Right lung (tissue), 10 donors: Measurements from ENCODE around the gene REXO5. TPM values are rescaled to one million over a fixed set of nuclear protein-coding genes. Genes with fewer than 3 reads are reported as not detected.
"Not testable (repeated sequence)": the region's sequence is repeated elsewhere in the genome, so short reads cannot be mapped to it uniquely, and the experiment has no call there.

Experiments used
- DNase-seq, 2 donors: peaks; one replicate each; pipeline ENCODE4 v3.0.0-alpha.2; 2013
- long read RNA-seq, 8 donors: transcript quantifications; one replicate each; lab custom pipeline, GENCODE V29; 2026
- polyA plus RNA-seq, 5 donors: library from polyadenylated mRNA; unstranded; fragments of 120-200 nt; gene quantifications; one replicate each; pipeline versions ENCODE4 v1.2.1 to v1.2.3, GENCODE V29; 2013; ENCODE audit warnings: inconsistent platforms in 1 of 5, low replicate concordance in 1 of 5; ENCODE audit not compliant: insufficient read length in 5 of 5, insufficient read depth in 1 of 5

The REXO5 gene, protein sequence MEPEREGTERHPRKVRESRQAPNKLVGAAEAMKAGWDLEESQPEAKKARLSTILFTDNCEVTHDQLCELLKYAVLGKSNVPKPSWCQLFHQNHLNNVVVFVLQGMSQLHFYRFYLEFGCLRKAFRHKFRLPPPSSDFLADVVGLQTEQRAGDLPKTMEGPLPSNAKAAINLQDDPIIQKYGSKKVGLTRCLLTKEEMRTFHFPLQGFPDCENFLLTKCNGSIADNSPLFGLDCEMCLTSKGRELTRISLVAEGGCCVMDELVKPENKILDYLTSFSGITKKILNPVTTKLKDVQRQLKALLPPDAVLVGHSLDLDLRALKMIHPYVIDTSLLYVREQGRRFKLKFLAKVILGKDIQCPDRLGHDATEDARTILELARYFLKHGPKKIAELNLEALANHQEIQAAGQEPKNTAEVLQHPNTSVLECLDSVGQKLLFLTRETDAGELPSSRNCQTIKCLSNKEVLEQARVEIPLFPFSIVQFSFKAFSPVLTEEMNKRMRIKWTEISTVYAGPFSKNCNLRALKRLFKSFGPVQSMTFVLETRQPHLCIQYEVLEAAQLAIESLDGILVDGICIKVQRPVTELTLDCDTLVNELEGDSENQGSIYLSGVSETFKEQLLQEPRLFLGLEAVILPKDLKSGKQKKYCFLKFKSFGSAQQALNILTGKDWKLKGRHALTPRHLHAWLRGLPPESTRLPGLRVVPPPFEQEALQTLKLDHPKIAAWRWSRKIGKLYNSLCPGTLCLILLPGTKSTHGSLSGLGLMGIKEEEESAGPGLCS
- 10 to 100 TPM in 3 of 5 donors, 1 to 10 TPM in 2; 8.1 to 14.3 (median 11.5) TPM for polyA plus RNA-seq
- long read RNA-seq, donor 1, partial matches to known transcripts: 0 of 1 reads
- long read RNA-seq, donor 1, other reads (novel, unspliced or antisense): 0 of 1 reads
- long read RNA-seq, donor 2: 0 reads
- long read RNA-seq, donor 3, partial matches to known transcripts: 0 of 1 reads
- long read RNA-seq, donor 3, other reads (novel, unspliced or antisense): 0 of 1 reads
- long read RNA-seq, donor 4: 0 reads
- long read RNA-seq, donor 5: 0 reads
- long read RNA-seq, donor 6: 0 reads
- long read RNA-seq, donor 7, partial matches to known transcripts: 0 of 2 reads
- long read RNA-seq, donor 7, other reads (novel, unspliced or antisense): 0 of 2 reads
- long read RNA-seq, donor 8: 0 reads

DNA sequence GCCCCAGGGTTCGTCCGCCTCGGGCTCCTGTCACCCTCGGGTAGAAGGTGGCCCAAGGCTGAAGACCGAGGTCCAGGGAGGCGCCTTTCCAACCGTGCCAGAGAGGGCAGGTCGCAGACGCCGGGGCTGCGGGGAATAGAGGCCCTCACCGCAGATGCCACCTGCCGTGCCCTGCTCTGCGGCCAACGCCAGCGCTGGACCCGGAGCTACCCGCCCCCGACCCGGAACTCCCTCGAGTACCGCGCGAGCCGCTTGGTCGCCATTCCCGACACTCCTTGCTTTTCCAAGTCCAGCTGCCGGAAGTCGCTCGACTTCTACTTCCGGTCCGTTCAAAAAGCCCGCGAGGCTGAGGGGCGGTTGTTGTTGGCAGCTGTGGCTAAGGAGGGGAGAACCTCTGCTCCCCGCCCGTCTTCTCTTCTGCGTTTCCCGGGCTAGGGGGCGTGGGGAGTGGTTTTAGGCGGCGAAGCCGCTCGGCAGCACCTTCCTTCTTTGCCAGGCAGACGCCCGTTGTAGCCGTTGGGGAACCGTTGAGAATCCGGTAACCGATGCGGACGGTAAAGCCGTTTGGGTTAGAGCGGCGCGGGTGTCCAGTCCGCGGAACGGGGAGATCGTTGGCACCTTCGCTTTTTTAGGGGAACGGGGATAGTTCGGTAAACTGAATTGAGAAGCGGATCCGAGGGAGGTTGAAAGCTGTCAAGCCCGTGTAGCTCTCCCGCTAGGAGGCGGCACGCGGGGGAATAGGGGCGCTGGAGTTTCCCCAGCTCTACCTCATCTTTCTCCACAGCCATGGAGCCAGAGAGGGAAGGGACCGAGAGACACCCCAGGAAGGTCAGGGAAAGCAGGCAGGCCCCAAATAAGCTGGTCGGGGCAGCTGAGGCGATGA lies at the start of gene REXO5, which contains the start of gene ERI2:
REXO5 (plus strand) TSS at position 360 of the 883 bp plus-strand sequence; CDS start at position 787, 427 bp downstream.
ERI2 (minus strand) TSS at position 305 of the 883 bp plus-strand sequence; CDS start at position 263, 42 bp downstream.
- DNase-seq: peak; percentile 91 to 94

- no peak for DNase-seq
Measured at GRCh38 chr16:20760346-20760745, 46.0 kb upstream of the REXO5 start.

DNA sequence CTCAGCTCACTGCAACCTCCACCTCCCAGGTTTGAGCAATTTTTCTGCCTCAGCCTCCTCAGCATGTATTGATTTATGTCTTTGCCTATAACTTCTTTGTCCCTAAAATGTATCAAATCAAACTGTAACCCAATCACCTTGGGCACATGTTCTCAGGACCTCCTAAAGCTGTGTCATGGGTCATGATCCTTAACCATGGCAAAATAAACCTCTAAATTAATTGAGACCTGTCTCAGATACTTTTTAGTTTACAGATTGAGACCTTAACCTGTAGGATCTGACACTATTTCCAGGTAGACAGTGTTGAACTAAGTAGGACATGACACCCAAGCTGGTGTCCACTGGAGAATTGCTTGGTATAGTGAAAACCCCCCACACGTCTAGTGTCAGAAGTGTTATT lies 45.2 kb upstream of the REXO5 start:
- no peak for DNase-seq

GRCh38 chr16:20762404-20763123 lies 43.8 kb upstream of the REXO5 start:
- DNase-seq: no peak

GRCh38 chr16:20763461-20764232 lies 42.7 kb upstream of the REXO5 start, which contains the start of gene ACSM3:
Gene ACSM3, plus strand, starts transcription at chr16:20764014. Its CDS starts 6,021 bp downstream, at chr16:20770035.
- peak; percentile 72 to 74 for DNase-seq

DNA sequence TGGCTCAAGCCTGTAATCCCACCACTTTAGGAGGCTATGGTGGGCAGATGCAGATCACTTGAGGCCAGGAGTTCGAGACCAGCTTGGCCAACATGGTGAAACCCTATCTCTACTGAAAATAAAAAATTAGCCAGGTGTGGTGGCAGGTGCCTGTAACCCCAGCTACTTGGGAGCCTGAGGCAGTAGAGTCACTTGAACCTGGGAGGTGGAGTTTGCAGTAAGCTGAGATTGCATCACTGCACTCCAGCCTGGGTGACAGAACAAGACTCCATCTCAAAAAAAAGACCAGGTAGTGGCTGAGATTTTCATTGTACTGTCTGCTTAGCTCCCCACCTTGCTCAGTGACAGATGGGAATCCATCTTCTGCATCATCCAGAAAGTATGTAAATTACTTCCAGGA lies 41.9 kb upstream of the REXO5 start:
- not testable (repeated sequence) for DNase-seq

GRCh38 chr16:20765732-20766131 lies 40.6 kb upstream of the REXO5 start:
- no peak for DNase-seq

GRCh38 chr16:20766294-20766693 lies 40.0 kb upstream of the REXO5 start:
- no peak for DNase-seq

DNA sequence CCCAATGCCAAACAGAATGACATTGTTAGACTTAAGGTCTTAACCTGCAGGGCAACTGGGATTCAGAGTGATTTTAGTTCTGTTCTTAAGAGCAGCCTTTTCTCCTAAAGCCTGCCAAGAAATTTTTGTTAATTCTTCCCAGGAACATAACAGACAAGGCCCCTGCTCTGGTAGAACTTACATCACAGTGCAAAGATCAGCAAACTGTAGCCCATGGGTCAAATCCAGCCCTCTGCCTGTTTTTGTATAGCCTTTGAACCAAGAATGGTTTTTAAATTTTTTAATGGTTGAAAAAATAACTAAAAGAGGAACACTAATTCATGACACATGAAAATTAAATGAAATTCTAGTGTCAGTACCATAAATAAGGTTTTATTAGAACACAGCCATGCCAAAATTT lies 38.8 kb upstream of the REXO5 start:
- no peak for DNase-seq

GRCh38 chr16:20768121-20768520 lies 38.2 kb upstream of the REXO5 start:
- no peak for DNase-seq

DNA sequence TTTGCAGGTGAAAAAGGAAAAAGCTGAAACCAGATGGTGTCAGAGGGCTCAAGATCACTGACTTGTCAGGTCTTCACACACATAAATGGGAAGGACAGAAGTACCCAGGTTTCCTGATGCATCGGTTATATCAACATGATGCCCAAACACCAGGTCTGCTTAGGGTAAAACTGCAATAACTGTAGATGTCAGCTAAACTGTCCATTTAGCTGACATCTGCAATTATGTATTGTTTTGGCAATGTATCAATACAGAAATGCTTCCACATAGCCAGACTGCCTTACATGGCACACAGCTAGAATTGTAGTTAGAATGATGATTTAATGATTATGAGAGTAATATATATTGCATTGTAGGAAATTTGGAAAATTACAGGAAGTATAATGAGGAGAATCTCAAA lies 37.5 kb upstream of the REXO5 start:
- DNase-seq: no peak

- DNase-seq: no peak
Measured at GRCh38 chr16:20773679-20774078, 32.6 kb upstream of the REXO5 start.

GRCh38 chr16:20774703-20775362 lies 31.5 kb upstream of the REXO5 start:
- DNase-seq: no peak

DNA sequence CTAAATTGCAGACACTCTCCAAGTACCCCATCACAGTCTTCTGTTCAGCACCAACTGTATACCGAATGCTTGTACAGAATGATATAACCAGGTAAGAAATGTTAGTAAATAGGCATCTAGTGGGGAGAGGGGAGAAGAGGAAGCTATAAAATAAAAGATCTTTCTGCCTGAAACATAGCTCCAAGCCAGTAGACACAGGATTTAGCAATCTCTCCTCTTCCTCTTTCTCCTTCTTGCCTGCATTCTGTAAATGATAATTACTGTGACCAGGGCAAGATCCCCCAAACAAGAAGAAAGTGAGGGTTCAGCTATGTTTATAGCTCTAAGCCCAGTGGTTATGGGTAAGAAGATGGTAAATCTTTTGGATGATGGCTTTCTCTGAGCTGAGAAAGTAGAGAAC lies 24.6 kb upstream of the REXO5 start:
- DNase-seq: no peak

- DNase-seq: no peak
Measured at GRCh38 chr16:20782470-20782869, 23.9 kb upstream of the REXO5 start.

DNA sequence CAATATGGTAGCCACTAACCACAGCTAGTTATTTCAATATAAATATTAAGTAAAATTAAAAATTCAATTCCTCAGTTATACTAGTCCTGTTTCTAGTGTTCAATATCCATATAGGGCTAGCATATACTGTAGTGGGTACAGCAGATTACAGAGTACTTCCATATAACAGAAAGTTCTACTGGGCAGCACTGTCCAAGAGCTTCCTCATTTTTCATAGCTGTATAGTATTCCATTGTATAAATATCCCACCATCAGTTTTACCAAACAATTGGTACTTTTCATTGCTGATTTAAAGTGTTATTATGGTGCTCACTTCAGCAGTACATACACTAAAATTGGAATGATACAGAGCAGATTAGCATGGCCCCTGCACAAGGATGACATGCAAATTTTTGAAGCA lies 22.1 kb upstream of the REXO5 start:
- DNase-seq: no peak

DNA sequence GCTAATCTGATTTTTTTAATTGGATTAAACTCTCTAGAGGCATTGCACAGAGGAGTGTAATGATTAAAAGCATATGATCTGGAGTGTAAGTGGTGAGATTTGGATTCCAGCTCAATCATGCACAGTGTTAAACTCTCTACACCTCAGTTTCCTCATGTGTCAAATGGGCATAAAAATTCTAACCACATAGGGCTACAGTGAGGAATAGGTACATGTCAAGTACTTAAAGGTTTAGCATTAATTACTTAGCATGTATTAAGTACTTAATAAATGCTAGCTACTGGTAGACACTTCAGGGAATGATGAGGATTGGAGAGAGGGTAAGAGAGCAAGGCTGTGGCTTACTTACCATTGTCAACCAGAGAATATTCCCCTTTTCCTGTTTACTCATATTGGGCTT lies 17.2 kb upstream of the REXO5 start:
- DNase-seq: no peak

DNA sequence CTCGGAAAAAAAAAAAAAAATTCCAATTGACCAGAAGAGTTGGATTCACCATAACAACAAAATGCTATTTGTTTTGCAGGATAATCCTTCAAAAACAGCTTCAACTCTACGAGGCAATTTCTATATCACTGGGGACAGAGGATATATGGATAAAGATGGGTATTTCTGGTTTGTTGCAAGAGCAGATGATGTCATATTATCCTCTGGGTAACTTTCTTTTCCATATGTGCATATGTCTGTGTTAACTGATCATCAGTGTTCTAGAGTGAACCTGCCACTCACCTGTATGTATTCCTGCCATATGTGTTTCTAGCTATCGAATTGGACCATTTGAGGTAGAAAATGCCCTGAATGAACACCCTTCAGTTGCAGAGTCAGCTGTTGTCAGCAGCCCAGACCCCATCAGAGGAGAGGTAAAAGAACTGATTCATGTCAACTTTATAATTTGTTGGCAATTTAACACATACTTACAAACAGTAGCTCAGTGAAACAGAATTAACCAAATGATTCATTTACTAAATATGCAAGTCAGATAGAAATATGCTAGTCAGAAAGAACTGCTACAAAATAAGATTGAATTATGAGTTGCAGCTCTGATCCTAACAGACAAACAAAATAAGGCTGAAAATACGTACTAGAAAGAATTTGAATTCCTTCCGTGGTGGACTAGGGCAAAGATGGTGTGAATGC lies 14.3 kb upstream of the REXO5 start:
- DNase-seq: no peak
